DMS 273 treated with DMSO at 0.1 percent for 48 hours (cell line): Measurements from ENCODE around the gene RIPOR2.
"Not testable (repeated sequence)": the region's sequence is repeated elsewhere in the genome, so short reads cannot be mapped to it uniquely, and the experiment has no call there.

Source experiments
- DNase-seq: peaks from one replicate; lab custom pipeline; 2025; lab: John Stamatoyannopoulos, UW

RIPOR2 gene

DNA sequence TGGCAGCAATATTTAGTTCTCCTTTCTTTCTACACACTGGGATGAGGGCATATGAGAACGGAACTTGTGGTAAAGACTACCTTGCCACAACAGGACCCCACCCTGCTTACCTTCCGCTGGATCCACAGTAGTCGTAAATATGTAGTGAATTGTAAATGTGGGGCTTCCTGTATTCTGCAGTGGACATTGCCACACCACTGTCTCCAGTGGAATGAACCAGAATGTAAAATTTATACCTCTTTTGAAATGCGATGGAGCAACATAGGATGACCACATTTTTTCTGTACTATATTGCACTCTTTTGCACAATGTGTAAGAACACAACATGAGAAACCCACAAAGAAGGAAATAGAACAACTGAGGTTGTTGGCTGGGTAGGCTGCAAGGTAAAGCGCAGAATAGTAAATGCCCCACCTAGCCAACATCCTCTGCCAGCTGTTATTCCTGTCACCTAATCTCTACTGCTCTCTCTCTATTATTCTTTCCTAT, 16.1 kb upstream of the RIPOR2 start:
- no peak for DNase-seq

DNA sequence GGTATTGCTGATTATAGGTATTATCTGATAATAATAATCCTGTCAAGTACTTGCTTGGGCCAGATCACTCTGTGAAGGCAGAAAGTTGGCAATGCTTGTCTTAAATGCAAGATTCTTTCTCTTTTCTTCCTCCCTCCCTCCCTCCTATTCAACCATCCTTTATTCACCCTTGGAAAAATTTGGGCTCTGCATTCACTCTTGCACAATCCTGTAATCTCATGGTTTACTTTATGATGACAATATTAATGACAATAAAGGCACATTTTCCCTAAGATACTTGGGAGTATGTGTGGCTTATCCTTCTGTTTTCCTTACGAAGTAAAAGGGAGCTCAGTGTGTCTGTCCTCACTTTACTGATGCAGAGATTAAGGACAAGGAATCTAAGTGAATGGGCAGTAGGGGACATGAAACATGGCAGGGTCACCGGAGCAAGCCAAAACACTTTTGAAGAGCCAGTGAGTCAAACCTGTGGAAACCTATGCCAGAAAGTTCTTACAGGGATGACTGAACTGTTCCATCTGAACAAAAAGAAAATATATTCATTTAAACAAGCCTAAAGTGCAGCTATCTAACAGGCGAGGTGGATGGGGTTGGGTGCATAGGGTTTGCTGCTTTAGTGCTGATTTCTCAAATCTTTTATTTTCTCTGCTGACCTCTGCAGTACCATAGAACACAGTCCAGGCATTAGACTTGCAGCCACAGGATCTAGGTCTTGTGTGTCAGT, 14.6 kb upstream of the RIPOR2 start:
- DNase-seq: no peak

DNA sequence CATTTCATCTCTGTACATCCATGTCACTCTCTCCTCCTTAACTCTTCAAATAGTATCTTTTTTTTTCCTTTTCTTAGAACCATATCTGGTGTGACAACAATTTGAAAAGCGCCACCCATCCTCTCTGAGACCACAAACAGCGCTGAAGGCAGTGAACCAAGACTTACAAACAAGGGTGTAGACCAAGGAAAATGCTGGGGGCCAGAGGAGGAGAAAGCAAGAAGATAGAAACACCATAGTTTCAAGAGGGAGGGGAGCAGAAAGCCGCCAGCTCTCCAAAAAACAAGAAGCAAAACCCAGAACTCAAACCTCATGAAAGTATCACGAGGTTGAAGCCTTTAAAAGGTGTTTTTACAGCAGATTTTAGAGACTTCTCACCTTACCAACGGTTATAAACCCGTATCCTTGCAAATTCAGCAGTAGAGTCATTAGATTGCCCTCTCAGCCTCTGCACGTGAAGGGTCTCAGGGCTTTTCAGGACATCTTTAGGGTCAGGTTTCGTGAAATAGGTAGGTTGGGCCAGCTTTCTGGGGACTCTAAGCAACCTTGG, 13.3 kb upstream of the RIPOR2 start:
- no peak for DNase-seq

DNA sequence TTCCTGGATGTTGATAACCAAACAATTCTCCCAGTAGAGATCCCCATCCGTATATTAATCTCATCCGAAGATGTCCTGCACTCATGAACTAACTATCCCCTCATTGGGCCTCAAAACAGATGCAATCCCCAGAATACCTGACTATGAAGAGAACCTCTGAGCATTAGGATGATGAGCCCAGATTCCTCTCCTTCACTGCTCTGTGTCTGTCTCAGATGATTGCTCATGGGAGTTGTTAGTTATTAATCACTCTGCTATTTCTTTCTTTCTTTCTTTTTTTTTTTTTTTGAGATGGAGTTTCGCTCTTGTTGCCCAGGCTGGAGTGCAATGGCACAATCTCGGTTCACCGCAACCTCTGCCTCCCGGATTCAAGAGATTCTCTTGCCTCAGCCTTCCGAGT, 12.5 kb upstream of the RIPOR2 start:
- DNase-seq: not testable (repeated sequence)

DNA sequence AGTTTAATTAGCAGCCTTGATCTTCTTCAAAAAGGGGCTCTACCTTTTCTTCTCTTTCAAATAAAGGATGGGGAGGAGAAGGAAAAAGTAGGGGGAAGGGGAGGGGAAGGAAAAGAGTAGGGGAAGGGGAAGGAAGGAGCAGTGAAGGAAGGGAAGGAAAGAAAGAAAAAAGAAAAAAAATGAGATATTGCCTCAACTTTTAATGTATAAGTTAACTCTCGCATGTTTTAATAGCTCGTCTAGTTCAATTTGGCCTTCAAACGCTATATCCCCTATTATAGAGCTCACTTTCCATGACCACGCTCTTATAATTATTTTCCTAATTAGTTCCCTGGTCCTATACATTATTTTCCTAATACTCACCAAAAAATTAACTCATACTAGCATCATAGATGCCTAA, 11.9 kb upstream of the RIPOR2 start:
- DNase-seq: no peak

DNA sequence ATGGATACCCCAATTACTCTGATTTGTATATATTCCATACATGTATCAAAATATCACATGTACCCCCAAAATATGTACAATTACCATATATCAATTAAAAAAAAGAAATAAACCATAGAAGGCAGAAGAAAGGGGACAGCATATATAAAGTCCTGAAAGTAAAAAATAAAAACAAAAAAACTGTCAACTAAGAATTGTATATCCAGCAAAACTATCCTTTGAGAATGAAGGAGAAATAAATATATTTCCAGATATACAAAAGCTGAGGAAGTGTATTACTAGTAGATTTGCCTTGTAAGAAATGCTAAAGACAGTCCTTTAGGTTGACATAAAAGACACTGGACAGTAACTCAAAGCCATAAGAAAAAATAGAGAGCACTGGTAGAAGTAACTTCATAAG, 9.3 kb upstream of the RIPOR2 start:
- no peak for DNase-seq

DNA sequence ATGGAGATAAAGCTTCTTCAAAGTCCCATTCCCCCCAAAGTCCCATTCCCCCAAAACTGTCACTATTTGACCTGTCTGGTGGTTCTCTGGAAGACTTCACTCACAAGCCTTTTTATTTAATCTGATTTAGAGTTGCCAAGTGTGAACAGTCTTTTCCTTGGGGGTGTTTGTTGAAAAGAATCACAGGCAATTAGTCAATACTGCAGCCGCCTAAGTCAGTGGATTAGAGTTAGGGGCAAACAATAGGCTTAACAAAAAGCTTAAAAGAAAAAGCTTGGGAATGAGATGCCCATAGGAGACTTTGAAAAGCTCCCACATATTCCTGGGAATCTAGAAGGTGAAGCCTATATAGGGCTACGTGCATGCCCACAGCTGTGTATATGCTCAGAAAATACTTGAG, 8.0 kb upstream of the RIPOR2 start:
- no peak for DNase-seq

DNA sequence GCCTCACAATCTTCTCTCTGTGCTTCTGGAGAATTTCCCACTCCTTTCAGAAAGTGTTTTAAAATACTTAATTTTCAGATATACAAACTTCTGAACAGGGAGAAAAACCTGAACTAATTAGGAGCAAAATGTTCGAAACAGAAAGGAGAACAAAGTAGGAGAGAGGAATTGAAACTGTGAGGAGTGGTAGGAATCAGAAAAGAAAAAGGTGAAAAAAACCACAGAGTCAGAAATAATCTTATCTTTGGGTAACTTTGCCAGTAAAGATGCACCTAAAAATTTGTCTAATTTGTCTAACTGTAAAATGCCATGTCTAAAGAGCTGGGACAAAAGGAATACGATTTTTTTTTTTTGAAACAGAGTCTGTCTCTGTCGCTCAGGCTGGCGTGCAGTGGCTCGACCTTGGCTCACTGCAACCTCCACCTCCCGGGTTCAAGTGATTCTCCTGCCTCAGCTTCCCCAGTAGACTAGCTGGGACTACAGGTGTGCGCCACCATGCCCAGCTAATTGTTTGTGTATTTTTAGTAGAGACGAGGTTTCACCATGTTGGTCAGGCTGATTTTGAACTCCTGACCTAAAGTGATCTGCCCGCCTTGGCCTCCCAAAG, 4.7 kb upstream of the RIPOR2 start:
- DNase-seq: no peak

DNA sequence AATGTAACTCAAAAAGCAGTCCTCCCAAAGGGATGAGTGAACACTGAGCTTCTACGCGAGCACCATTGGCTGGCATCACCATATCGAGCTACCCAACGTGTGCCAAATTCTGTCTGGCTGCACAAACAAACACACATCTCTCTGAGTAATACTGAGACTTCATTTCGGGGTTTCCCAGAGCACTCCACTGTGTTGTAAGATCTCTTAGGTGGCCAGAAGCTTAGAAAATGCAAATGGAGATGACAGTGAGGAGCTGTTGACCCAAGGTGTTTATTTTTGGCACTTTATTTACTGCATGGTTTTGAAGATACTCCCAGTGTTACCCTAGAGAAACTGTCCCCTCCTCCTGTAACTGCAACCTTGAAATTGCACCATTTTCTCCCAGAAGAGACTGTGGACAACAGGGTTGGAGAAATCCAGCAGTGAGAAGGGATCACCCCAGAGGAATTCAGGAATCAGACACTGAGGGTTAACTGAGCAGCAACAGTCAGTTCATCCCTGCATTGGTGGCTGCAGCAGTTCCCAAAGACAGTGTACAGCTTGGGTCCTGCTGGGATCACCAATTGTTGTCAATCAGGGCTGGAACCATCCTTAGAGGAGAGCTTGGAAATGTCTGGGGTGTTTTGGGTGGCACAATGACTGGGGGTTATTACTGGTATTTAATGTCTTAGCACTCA, 1.0 kb upstream of the RIPOR2 start:
- DNase-seq: no peak

DNA sequence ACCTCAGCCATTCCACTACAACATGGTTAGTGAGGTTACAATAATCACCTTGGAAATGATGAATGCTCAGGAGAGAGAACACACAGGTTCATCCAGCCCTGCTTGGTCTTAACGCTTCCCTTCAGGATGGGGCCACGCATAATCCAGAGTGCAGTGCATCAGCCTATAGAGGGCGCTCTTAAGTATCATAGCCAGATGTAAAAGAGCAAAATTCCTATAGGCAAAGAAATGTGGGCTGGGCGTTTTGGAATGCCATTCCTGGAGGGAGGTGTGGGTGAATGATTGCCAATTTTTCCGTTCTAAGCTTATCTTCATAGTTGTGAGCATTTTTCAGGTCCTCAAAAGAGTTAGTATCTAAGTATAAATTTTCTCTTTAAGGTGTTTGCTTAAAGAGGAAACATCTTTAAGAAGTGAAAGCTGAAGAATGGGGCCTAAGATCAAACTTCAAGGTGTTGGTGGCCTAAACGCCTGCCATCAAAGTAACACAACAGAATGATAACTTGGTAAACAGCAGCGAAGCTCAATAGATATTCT, 1.8 kb downstream of the RIPOR2 start:
- no peak for DNase-seq

DNA sequence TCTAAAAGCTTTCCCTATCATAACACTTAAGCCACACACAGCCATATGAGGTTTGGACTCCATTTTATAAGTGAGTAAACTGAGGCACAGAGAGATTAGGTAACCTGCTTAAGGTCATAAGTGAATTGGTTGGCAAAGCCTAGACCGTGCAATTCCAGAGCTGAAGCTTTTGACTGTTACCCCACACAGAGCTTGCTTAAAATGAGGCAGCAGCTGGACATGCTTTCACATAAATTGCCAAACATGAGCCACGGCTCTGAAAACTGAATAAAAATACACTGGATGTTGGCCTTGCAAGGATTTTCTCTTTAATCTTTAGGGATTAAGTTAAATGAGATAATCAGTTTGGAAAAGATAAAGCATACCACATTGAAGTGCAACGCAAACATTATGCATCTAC, 2.5 kb downstream of the RIPOR2 start:
- no peak for DNase-seq

DNA sequence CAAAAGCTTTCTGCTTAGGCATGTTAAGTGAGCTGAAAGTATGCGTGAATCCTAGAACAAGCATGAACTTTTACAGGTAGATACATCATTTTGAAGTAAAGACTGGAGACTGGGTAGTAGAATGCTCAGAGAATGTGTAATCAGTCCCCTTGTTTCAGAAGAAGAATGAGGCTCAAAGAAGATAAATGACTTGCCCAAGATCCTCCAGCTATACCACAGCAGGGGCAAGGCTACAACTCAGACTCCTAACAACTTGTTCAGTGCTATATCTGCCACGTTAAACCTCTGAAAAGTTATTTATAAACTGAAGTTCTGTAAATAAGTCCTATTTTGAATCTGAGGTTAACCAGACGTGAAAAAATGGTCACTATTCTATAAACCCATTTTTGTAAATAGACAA, 2.9 kb downstream of the RIPOR2 start:
- no peak for DNase-seq

DNA sequence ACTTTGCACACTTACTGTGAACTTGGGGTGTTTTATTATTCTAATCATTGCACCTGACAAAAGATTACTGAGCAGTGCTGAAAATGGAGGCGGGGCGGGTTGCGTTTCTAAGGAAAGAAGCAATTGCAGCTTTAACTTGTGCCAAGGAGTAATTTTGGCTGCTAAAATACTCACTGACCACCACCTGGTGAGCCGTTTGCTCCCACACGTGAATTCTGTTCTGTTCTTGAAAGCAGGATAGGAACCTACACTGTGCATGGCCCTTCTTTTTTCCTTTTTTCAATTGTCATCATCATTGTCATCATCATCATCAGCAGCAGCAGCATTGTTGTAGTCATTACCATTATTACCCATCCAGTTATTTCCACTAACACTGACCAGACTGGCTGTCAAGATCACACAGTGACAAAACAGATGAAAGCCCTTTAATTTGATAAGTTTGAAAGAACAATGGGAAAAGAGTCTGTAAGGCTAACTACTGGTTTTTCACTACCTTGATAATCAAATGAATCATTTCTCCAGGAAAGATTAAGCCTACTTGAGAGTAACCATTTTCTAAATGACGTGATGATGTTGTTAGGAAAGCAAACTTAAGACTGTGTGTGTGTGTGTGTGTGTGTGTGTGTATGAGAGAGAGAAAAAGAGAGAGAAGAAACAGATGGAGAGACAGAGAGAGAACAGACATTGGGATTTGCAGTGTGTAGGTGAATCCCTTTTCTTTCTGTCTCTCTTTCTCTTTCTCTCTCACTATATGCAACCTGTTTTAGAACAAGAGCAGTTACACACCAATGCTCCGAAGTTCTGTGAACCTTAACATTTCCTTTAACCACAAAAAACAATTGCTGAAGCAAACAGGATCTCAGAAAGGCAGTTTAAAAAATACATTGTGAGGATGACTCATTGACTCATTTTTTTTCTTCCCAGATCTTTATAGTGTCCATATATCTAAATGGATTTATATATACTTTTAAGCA, 3.8 kb downstream of the RIPOR2 start:
- no peak for DNase-seq

DNA sequence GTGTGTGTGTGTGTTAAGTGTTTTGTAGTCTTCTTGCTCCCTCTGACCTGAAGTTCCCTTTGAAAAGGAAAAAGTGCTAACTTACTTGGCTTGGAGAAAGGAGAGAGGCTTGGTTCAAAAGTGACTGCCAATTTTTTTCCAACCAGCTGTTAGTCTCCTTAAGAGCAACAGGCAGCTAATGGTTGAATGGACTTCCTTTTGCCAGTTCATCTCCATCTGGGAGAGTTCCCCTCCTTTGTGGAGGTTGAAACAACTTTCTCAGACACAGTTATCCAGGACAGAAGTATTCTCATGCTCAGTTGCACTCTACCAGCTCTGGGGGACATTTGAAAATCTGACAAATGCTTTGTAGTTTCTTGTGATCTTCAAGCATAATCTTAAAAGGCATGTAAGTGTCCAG, 4.5 kb downstream of the RIPOR2 start:
- peak; percentile 36 for DNase-seq

DNA sequence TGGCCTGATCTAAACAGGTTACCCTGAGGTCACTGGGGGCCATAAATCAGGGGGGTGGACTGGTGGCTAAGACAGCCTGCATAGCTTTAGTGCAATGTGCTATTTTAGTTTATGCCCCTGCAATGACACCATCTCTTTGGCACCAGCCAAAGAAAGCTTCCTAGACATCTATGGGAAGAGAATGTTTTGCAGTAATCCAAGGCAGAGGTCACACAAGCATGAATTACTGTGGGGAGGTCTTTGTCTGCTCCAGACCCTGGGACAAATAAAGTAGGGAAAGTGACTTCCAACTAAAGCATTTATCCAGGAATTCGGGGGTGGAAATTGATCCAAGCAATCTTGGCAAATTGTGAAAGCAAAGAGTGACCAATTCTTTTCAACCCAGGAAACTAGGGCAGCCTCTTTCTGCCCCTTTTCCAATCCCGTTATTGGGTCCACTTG, 5.3 kb downstream of the RIPOR2 start:
- DNase-seq: no peak

DNA sequence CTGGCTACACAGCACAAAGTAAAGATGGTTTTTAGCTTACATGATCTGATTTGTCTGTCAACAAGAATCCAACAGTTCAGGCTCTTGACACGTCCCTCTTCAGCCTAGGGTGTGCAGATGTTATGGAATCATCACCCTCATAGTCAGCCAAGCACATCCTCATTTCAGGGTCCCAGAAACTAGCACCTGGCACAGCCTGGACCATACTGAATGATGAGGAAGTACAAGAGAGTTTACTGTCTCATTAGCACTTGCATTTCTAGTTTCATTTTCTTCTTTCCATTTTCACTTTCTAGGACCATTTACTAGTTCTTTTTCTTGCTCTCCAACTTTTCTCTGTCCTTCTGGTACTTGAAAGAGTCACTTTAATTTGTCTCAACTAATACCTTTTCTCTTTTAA, 6.5 kb downstream of the RIPOR2 start:
- no peak for DNase-seq

DNA sequence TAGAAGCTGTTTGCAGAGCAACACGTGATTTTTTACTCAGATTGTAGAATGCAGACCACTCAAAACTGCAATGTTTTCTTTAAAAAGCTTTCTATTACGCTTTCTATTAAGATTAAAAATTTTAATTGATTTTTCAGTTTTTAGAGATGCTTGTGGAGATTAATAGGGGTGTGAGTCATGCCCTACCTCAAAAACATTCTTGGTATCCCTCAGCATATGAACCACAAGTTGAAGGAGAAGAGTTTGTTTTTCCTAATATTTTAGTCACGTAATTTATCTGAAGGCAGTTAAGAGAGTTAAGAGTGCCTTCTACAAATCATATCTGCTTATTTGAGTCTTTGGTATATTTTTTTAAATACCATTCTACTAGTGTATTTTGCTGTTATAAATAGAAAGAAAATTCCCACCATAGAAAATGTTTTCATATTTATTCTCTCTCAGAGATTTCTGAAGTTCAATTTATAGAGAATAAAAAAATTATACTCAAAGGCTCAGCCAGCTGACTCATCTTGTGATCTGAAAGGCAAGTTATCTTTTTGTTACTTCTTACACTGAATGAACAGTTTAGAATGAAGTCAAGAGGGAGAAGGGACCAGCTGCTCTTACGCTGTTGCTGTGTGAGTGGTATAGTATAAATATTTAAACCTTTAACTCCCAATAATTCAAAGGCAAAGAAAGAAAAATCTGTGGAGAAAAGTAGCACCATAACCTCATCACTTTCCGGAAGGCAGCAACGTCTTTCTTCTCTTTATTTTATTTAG, 7.6 kb downstream of the RIPOR2 start:
- DNase-seq: no peak

DNA sequence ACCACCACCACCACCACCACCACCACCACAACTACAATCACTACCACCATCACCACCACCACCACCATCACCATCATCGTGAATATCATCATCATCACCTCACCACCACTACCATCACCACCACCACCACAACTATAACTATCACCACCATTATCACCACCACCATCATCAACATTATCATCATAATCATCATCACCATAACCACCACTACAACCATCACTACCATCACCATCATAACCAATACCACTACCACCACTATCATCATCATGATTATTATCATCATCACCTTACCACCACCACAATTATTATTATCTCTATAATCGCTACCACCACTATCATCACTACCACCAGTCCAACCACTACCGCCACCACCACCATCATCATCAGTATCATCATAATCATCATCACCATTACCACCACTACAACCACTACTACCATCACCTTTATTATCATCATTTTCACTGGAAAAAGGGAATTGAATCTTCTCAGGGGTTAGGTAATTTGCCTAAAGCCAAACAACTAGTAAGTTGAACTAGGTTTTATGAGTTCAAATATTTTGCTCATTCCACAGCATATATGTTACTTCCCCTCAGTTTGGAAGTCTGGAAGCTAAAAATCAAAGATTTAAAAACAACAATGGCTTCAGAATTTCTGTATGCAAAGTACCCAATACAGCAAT, 8.3 kb downstream of the RIPOR2 start:
- DNase-seq: no peak

DNA sequence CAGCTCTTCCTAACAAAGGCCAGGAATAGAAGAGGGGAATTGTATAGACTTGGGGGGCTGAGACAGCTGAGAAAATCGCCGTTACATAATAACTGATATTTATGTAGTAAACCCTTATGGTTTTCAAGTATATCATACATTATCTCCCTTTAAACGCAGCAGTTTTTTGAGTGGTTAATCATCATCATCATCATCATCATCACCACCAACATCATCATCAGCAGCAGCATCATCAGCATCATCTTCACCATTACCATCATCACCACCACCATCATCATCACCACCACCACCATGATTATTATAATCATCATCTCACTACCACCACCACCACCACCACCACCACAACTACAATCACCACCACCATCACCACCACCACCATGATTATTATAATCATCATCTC, 9.1 kb downstream of the RIPOR2 start:
- not testable (repeated sequence) for DNase-seq

DNA sequence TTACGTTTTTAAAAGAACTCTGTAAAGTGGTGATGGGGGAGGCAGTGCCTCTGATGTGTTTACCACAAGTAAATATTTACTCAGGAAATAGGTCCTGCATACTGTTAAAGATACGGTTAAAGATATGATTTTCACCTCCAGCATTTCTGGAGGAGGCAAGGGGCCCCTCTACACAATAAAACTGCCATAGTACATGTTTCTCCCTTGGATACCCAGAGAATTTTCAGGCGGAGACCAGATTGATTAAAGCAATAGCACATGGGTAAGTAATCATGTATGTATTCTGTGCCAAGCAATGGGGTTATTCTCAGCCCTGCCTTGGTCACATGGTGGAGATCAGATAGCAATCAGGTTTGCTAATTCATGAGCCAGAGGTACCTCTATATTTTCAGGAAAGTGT, 9.6 kb downstream of the RIPOR2 start:
- no peak for DNase-seq
